Measurements from ENCODE around the gene SPRY1.
A peak's percentile ranks its signal among the peaks of the same experiment; 100 is the strongest.

SPRY1 gene

GRCh38 chr4:123396307-123397143 is at the start of gene SPRY1:
SPRY1 (plus strand) TSS chr4:123396795; CDS start chr4:123401592, 4,797 bp downstream.
- DNase-seq: peak; percentile 90 to 94

- DNase-seq: no peak
These were observed 49.6 kb upstream of the SPRY1 start for GRCh38 chr4:123346951-123347350.

- no peak for DNase-seq
These were observed 47.6 kb upstream of the SPRY1 start for GRCh38 chr4:123348946-123349345.

- DNase-seq: no peak
These were observed 47.0 kb upstream of the SPRY1 start for GRCh38 chr4:123349421-123350190.

GRCh38 chr4:123350191-123350544 is 46.4 kb upstream of the SPRY1 start:
- no peak for DNase-seq

GRCh38 chr4:123350726-123351125 is 45.9 kb upstream of the SPRY1 start:
- no peak for DNase-seq

GRCh38 chr4:123351713-123352112 is 44.9 kb upstream of the SPRY1 start:
- DNase-seq: no peak

GRCh38 chr4:123352240-123352945 is 44.2 kb upstream of the SPRY1 start:
- DNase-seq: no peak

- DNase-seq: no peak
These were observed 43.6 kb upstream of the SPRY1 start for GRCh38 chr4:123352966-123353365.

- DNase-seq: no peak
These were observed 42.9 kb upstream of the SPRY1 start for GRCh38 chr4:123353656-123354055.

GRCh38 chr4:123354701-123355100 is 41.9 kb upstream of the SPRY1 start:
- DNase-seq: no peak

GRCh38 chr4:123356921-123357320 is 39.7 kb upstream of the SPRY1 start:
- no peak for DNase-seq

- DNase-seq: no peak
These were observed 36.9 kb upstream of the SPRY1 start for GRCh38 chr4:123359449-123360315.

- no peak for DNase-seq
These were observed 35.3 kb upstream of the SPRY1 start for GRCh38 chr4:123361195-123361861.

- no peak for DNase-seq
These were observed 34.5 kb upstream of the SPRY1 start for GRCh38 chr4:123362103-123362502.

GRCh38 chr4:123363729-123364128 is 32.9 kb upstream of the SPRY1 start:
- DNase-seq: no peak

GRCh38 chr4:123364906-123365305 is 31.7 kb upstream of the SPRY1 start:
- no peak for DNase-seq

GRCh38 chr4:123365412-123365811 is 31.2 kb upstream of the SPRY1 start:
- no peak for DNase-seq

- no peak for DNase-seq
These were observed 30.3 kb upstream of the SPRY1 start for GRCh38 chr4:123366144-123366748.

- DNase-seq: no peak
These were observed 17.8 kb upstream of the SPRY1 start for GRCh38 chr4:123378794-123379193.

- DNase-seq: no peak
These were observed 17.2 kb upstream of the SPRY1 start for GRCh38 chr4:123379392-123379791.

Data from AML-193 (cell line).